Brain microvascular endothelial cell (primary cell): ENCODE data around the gene PLA2G4A.

Experiments used
- DNase-seq: peaks from one replicate; pipeline ENCODE4 v3.0.0-alpha.2; 2020
- H3K27ac ChIP-seq: fragments of 250-450 bp; sonication (Bioruptor Pico); 2 replicates; pipeline ENCODE4 v1.5.1; 2020; ENCODE audit warnings: mild to moderate bottlenecking, moderate library complexity
- H3K27me3 ChIP-seq: fragments of 250-450 bp; sonication (Bioruptor Pico); replicated peaks from 2 replicates; pipeline ENCODE4 v1.5.1; 2020; ENCODE audit warnings: mild to moderate bottlenecking
- H3K36me3 ChIP-seq: fragments of 250-450 bp; sonication (Bioruptor Pico); replicated peaks from 2 replicates; pipeline ENCODE4 v1.5.1; 2020; ENCODE audit warnings: mild to moderate bottlenecking
- H3K4me3 ChIP-seq: 2 replicates; pipeline ENCODE4 v1.5.1; 2011; ENCODE audit warnings: low read depth, mild to moderate bottlenecking, control low read depth, low read length, moderate library complexity
- in situ Hi-C: cut with HindIII; loops from 2 replicates; pipeline ENCODE4 v1.10.0; 2017; ENCODE audit warnings: low sequenced_read_pairs, low pct_ligation_motif_present
- TF ChIP-seq, protein P1 (sequence below): IDR thresholded peaks from 2 replicates; pipeline ENCODE4 v1.5.1; 2011; ENCODE audit warnings: low read depth, mild to moderate bottlenecking, moderate library complexity, low read length, control low read depth, inconsistent platforms; ENCODE audit errors: missing control alignments

The PLA2G4A gene

DNA sequence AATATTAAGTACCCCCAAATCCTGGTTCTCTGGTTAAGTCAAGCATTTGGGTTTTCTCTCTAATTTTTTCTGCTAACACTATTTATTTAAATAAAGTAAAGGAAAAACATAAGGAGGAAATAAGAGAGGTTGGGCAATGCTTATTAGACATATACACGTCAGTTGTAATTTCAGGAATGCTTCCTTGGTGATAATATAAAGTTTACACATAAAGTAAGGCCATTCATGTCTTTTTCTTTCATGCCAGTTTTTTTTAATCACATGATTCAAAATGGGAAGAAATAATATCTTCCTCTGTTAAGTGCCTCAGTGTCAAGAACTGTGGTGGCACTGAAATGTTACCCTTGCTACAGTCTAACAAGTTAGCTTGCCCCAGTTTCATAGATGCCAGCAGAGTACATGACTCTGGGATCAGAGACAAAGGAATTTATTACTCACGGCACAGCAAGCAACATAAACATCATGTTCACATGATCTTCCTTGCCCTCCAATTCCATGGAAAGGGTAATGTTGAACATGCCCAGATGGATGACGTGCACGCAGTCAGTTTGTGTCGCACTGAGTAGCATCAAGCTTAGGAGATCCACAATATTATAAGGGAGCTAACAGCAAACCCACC, 184.9 kb downstream of the PLA2G4A start:
- no peaks in the 10 kb centered on the region for H3K36me3 ChIP-seq
- TF ChIP-seq, protein P1, sequence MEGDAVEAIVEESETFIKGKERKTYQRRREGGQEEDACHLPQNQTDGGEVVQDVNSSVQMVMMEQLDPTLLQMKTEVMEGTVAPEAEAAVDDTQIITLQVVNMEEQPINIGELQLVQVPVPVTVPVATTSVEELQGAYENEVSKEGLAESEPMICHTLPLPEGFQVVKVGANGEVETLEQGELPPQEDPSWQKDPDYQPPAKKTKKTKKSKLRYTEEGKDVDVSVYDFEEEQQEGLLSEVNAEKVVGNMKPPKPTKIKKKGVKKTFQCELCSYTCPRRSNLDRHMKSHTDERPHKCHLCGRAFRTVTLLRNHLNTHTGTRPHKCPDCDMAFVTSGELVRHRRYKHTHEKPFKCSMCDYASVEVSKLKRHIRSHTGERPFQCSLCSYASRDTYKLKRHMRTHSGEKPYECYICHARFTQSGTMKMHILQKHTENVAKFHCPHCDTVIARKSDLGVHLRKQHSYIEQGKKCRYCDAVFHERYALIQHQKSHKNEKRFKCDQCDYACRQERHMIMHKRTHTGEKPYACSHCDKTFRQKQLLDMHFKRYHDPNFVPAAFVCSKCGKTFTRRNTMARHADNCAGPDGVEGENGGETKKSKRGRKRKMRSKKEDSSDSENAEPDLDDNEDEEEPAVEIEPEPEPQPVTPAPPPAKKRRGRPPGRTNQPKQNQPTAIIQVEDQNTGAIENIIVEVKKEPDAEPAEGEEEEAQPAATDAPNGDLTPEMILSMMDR, result no peak
- H3K27ac ChIP-seq, result peak overlapping the region; percentile 64
- in situ Hi-C loops, result no loop called here
- H3K27me3 ChIP-seq, result no peaks in the 10 kb centered on the region
- peak; percentile 63 for DNase-seq
- no peak overlapping the region for H3K4me3 ChIP-seq

DNA sequence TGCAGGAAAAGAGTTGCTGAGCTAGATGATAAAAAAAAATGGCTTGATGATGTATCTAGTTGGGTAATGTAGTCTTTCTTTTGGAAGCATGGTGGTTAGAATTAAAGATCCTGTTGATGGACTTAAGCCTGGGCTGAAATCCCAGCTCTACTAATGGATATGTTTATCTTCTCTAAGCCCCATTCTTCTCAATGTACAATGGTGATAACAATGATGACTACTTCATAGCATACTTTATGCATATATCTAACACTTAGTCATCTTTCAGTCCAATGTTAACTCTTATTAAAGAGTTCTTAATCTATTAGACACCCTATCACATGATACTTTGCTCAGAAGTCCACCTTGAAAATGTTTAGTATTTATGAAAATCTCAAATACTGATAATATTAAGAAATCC, 189.5 kb downstream of the PLA2G4A start:
- TF ChIP-seq, protein P1, result no peak
- no peak overlapping the region for H3K27ac ChIP-seq
- DNase-seq, result no peak
- no peaks in the 10 kb centered on the region for H3K27me3 ChIP-seq
- H3K4me3 ChIP-seq, result no peak overlapping the region
- in situ Hi-C loops, result no loop called here
- H3K36me3 ChIP-seq, result no peaks in the 10 kb centered on the region

DNA sequence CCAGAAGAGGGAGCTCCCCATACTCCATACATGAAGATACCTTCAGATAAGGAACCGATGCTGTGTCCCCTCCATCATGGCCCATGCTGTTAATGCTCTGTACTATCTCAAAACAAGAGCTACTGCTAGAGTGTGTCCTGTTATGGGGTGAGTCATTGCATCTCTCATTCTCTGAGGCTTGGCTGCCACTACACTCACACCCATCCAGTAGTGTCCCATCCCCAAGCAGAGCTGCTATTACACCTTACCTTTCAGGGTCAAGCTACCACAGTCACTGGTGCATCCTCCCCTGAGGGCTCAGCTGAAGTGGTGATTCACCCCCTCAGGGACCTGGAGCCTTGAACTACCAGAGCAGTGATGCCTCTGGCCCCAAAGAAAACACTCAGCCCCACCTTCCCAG, 198.5 kb downstream of the PLA2G4A start:
- TF ChIP-seq, protein P1, result no peak
- Histone ChIP-seq H3K27me3 (no peaks in the 10 kb centered on the region), H3K27ac (no peak overlapping the region), H3K4me3 (no peak overlapping the region), H3K36me3 (no peaks in the 10 kb centered on the region)
- in situ Hi-C loops, result no loop called here
- no peak for DNase-seq

DNA sequence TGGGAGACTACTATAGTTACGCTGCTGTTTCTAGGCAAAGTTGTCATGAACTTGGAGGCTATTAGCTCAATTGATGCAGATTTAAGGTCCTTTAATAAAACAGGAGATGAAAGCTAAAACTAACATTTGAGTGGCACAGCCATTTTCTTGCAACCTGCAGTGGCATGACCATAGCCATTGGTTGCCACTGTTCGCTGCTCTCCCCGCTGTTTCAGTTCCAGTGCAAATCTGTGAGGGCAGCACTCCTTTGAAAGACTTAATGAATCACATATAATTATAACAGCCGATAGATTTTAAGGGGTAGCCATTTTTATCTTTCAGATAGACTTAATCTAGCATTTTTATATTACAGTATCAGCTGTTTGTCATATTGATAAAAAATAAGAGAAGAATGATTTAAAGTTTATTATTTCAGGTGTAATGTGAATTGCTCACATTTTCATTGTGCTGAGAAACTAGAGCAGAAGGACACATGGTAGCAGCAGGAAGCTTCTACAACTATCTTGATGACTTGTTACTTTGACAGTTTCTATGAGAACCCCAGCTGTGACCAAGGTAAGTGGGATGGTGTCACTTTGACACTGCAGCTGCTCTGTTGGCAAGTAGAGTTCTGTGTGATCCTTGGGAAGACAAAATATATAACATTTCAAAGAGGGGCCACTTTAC, 203.7 kb downstream of the PLA2G4A start:
- no peak overlapping the region for H3K4me3 ChIP-seq
- TF ChIP-seq, protein P1, result no peak
- H3K27ac ChIP-seq, result no peak overlapping the region
- DNase-seq, result no peak
- no peaks in the 10 kb centered on the region for H3K27me3 ChIP-seq
- in situ Hi-C loops, result no loop called here
- no peaks in the 10 kb centered on the region for H3K36me3 ChIP-seq

DNA sequence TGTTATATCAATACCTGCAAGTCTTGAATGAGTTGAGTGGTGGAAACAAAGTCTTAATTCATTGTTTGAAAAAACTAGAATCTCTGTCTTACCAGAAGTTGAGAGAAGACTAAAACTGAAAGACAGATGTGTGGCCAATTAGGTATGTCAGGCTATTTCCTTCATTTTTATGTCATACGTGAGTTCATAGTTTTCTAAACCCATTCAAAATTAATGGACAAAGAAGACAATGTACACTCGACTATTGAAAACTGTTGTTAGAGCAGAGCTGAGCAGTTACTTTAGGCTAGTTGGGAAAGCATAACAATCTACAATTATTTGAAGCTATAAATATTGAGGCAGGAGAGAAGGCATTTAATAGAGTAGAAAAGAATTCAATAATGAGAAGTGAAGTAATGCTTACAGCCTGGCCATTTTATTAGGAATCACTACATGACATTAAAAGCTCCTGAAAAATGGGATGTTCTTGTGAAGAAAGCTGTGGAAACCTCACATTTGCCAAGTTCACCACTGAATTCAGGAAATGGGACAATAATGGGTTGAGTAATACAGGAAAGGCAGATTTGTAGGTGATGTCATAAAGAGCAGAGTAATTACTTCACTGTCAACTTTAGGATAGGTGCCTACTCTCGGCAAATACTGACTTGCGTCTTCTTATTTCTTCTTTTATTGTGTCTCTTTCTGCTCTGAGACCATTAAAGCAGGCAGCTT, 204.4 kb downstream of the PLA2G4A start:
- in situ Hi-C loops, result no loop called here
- Histone ChIP-seq H3K36me3 (no peaks in the 10 kb centered on the region), H3K27ac (no peak overlapping the region), H3K27me3 (no peaks in the 10 kb centered on the region), H3K4me3 (no peak overlapping the region)
- DNase-seq, result no peak
- TF ChIP-seq, protein P1, result no peak
